ENCODE data around the gene EXOC1L.
A peak's percentile ranks its signal among the peaks of the same experiment; 100 is the strongest.

EXOC1L gene

DNA sequence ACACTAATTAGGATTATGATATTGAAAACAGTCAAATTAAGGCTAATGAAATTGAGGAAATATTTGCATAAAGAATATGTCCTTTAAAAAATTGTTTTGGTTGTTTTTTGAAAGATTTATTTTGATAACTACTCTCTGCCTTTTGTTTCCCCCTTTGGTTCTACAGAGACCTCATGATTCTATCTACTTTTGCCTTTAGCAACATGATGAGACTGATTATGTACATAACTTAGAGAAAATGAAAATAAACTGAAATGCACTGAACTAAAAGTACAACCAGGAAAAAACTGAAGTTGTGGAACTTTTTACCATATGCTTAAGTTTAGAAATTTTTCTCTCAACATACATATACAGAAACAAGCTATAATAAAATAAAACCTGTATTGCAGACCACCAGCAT lies 55.2 kb downstream of the EXOC1L start:
- DNase-seq = no peak
- TF ChIP-seq, protein P1, sequence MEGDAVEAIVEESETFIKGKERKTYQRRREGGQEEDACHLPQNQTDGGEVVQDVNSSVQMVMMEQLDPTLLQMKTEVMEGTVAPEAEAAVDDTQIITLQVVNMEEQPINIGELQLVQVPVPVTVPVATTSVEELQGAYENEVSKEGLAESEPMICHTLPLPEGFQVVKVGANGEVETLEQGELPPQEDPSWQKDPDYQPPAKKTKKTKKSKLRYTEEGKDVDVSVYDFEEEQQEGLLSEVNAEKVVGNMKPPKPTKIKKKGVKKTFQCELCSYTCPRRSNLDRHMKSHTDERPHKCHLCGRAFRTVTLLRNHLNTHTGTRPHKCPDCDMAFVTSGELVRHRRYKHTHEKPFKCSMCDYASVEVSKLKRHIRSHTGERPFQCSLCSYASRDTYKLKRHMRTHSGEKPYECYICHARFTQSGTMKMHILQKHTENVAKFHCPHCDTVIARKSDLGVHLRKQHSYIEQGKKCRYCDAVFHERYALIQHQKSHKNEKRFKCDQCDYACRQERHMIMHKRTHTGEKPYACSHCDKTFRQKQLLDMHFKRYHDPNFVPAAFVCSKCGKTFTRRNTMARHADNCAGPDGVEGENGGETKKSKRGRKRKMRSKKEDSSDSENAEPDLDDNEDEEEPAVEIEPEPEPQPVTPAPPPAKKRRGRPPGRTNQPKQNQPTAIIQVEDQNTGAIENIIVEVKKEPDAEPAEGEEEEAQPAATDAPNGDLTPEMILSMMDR (IDR thresholded peaks at IDR 0.05) = no peak
- Mint-ChIP-seq H3K4me3 (no peak overlapping the region), H3K36me3 (ENCODE audit: low read depth) (peaks cover 42% of the 10 kb centered on the region), H3K27ac (no peak overlapping the region), H3K4me1 (no peaks in the 10 kb centered on the region), H3K27me3 (ENCODE audit: low read depth, poor library complexity) (no peaks in the 10 kb centered on the region), H3K9me3 (no peaks in the 10 kb centered on the region)

GRCh38 chr4:55876387-55876786 lies 56.8 kb downstream of the EXOC1L start:
- DNase-seq = no peak
- Mint-ChIP-seq H3K9me3 (peaks cover 3% of the 10 kb centered on the region), H3K27ac (no peak overlapping the region), H3K4me1 (no peaks in the 10 kb centered on the region), H3K27me3 (ENCODE audit: low read depth, poor library complexity) (no peaks in the 10 kb centered on the region), H3K36me3 (ENCODE audit: low read depth) (peaks cover 44% of the 10 kb centered on the region), H3K4me3 (no peak overlapping the region)
- TF ChIP-seq, protein P1 (IDR thresholded peaks at IDR 0.05) = no peak

GRCh38 chr4:55879224-55879623 lies 59.6 kb downstream of the EXOC1L start:
- Mint-ChIP-seq H3K9me3 (peaks cover 6% of the 10 kb centered on the region), H3K4me1 (no peaks in the 10 kb centered on the region), H3K27ac (peak overlapping the region; percentile 37)

GRCh38 chr4:55880652-55881280 lies 61.2 kb downstream of the EXOC1L start:
- peaks cover 50% of the 10 kb centered on the region for H3K36me3 Mint-ChIP-seq (ENCODE audit: low read depth)
- no peak overlapping the region for H3K4me3 Mint-ChIP-seq
- TF ChIP-seq, protein P1 (IDR thresholded peaks at IDR 0.05) = no peak
- H3K4me1 Mint-ChIP-seq = no peaks in the 10 kb centered on the region
- no peaks in the 10 kb centered on the region for H3K27me3 Mint-ChIP-seq (ENCODE audit: low read depth, poor library complexity)
- H3K9me3 Mint-ChIP-seq = peaks cover 6% of the 10 kb centered on the region
- no peak overlapping the region for H3K27ac Mint-ChIP-seq
- no peak for DNase-seq

More at GRCh38 chr4:55879224-55879623, 59.6 kb downstream of the EXOC1L start:
- Mint-ChIP-seq H3K36me3 (ENCODE audit: low read depth) (peaks cover 50% of the 10 kb centered on the region), H3K4me3 (no peak overlapping the region), H3K27me3 (ENCODE audit: low read depth, poor library complexity) (no peaks in the 10 kb centered on the region)
- no peak for DNase-seq
- TF ChIP-seq, protein P1 (IDR thresholded peaks at IDR 0.05) = no peak

DNA sequence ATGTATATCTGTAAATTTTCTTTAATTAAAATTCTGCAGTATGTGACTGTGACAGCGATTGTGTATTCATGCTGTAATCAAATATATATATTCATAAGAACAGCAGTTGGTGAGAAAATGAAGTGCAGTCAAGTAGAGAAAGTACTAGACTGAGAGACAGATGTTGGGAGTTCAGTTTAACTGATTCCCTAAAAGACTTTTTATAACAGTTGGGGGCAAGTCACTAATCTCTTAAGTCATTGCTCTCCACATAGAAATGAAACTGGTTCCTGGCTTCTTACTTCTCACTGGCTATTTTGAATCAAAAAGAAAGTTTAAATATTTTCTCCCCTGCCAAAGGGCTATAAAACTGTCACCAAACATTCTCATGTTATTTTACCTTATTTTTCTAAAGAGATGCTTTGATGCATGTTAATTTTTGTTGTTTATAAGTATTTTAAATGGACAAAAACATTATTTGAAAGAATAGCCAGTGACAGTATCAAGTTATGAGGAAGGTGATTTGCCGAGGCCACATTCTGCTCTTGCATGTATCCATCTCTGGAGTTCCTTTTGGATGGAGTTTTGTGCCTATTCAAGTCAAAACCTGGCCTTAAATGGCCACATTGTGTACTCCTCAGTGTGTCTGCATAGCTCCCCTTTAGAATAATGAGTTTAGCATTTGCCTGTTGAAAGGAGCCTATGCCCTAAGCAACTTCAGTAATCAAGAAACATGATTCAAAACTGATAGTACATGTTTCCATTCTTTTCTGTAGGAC lies 64.7 kb downstream of the EXOC1L start:
- H3K4me1 Mint-ChIP-seq = peaks cover 4% of the 10 kb centered on the region
- H3K27me3 Mint-ChIP-seq (ENCODE audit: low read depth, poor library complexity) = no peaks in the 10 kb centered on the region
- H3K9me3 Mint-ChIP-seq = peaks cover 6% of the 10 kb centered on the region
- H3K27ac Mint-ChIP-seq = no peak overlapping the region
- no peak for DNase-seq
- H3K4me3 Mint-ChIP-seq = no peak overlapping the region
- TF ChIP-seq, protein P1 (IDR thresholded peaks at IDR 0.05) = no peak
- peaks cover 39% of the 10 kb centered on the region for H3K36me3 Mint-ChIP-seq (ENCODE audit: low read depth)
